H9 (cell line): ENCODE data around the gene CHID1. TPM values are rescaled to one million over a fixed set of nuclear protein-coding genes. Genes with fewer than 3 reads are reported as not detected.

Source experiments
- DNase-seq: peaks from one replicate; pipeline ENCODE4 v3.0.0-alpha.2; 2017
- H2AFZ ChIP-seq: one replicate; pipeline ENCODE4 v1.6.1; 2013; ENCODE audit warnings: mild to moderate bottlenecking, low read length, control low read depth, moderate library complexity
- H2AK5ac ChIP-seq: 2 replicates; pipeline ENCODE4 v1.6.1; 2013; ENCODE audit warnings: low read length, control low read depth, mixed read lengths; ENCODE audit not compliant: insufficient read length
- H2BK120ac ChIP-seq: one replicate; pipeline ENCODE4 v1.6.1; 2013; ENCODE audit warnings: low read depth, mild to moderate bottlenecking, low read length, control low read depth, inconsistent platforms; ENCODE audit not compliant: poor library complexity, severe bottlenecking
- H2BK12ac ChIP-seq: 2 replicates; pipeline ENCODE4 v1.6.1; 2013; ENCODE audit warnings: low read length, control low read depth, mixed read lengths, low read depth; ENCODE audit not compliant: insufficient read length
- H2BK15ac ChIP-seq: 2 replicates; pipeline ENCODE4 v1.6.1; 2013; ENCODE audit warnings: low read depth, low read length, control low read depth
- H2BK20ac ChIP-seq: one replicate; pipeline ENCODE4 v1.6.1; 2013; ENCODE audit warnings: low read depth, mild to moderate bottlenecking, low read length, control low read depth, inconsistent platforms; ENCODE audit not compliant: poor library complexity, severe bottlenecking
- H2BK5ac ChIP-seq: 2 replicates; pipeline ENCODE4 v1.6.1; 2013; ENCODE audit warnings: low read length, control low read depth, mixed read lengths; ENCODE audit not compliant: insufficient read length
- H3K14ac ChIP-seq: 2 replicates; pipeline ENCODE4 v1.6.1; 2013; ENCODE audit warnings: low read length, control low read depth; ENCODE audit not compliant: insufficient read depth
- H3K18ac ChIP-seq: 2 replicates; pipeline ENCODE4 v1.6.1; 2013; ENCODE audit warnings: low read depth, mild to moderate bottlenecking, mixed read lengths, low read length, control low read depth; ENCODE audit not compliant: insufficient read length
- H3K23ac ChIP-seq: 2 replicates; pipeline ENCODE4 v1.6.1; 2013; ENCODE audit warnings: low read length, control low read depth, mixed read lengths, low read depth; ENCODE audit not compliant: insufficient read length
- H3K23me2 ChIP-seq: 2 replicates; pipeline ENCODE4 v1.6.1; 2013; ENCODE audit warnings: low read depth, mild to moderate bottlenecking, mixed read lengths, low read length, control low read depth; ENCODE audit not compliant: insufficient read length, poor library complexity, severe bottlenecking
- H3K27ac ChIP-seq: 2 replicates; pipeline ENCODE4 v1.5.1; 2013; ENCODE audit warnings: low read length, control low read depth, mixed read lengths, low read depth; ENCODE audit not compliant: insufficient read length
- H3K27me3 ChIP-seq: 2 replicates; pipeline ENCODE4 v1.6.1; 2013; ENCODE audit warnings: low read length, control low read depth, inconsistent platforms; ENCODE audit not compliant: insufficient read depth
- H3K4ac ChIP-seq: 2 replicates; pipeline ENCODE4 v1.6.1; 2013; ENCODE audit warnings: low read depth, mild to moderate bottlenecking, control low read depth, inconsistent platforms, low read length, moderate library complexity
- H3K4me1 ChIP-seq: 2 replicates; pipeline ENCODE4 v1.6.1; 2013; ENCODE audit warnings: low read length, control low read depth, inconsistent platforms; ENCODE audit not compliant: insufficient read depth
- H3K4me2 ChIP-seq: 2 replicates; pipeline ENCODE4 v1.6.1; 2013; ENCODE audit warnings: low read length, control low read depth, mixed read lengths; ENCODE audit not compliant: insufficient read length, insufficient read depth
- H3K56ac ChIP-seq: 2 replicates; pipeline ENCODE4 v1.6.1; 2013; ENCODE audit warnings: low read depth, mild to moderate bottlenecking, mixed read lengths, low read length, control low read depth; ENCODE audit not compliant: insufficient read length
- H3K79me1 ChIP-seq: 2 replicates; pipeline ENCODE4 v1.6.1; 2013; ENCODE audit warnings: low read depth, mild to moderate bottlenecking, moderate library complexity, low read length, control low read depth, inconsistent platforms; ENCODE audit not compliant: insufficient read depth, poor library complexity, severe bottlenecking
- H3K79me2 ChIP-seq: 2 replicates; pipeline ENCODE4 v1.6.1; 2013; ENCODE audit warnings: low read length, control low read depth, inconsistent platforms; ENCODE audit not compliant: insufficient read depth
- H3K9ac ChIP-seq: 2 replicates; pipeline ENCODE4 v1.6.1; 2013; ENCODE audit warnings: low read length, control low read depth, mixed read lengths; ENCODE audit not compliant: insufficient read length; ENCODE audit errors: extremely low read depth
- H3K9me3 ChIP-seq: one replicate; pipeline ENCODE4 v1.6.1; 2013; ENCODE audit warnings: low read depth, low read length, inconsistent platforms; ENCODE audit not compliant: control insufficient read depth
- H3T11ph ChIP-seq: one replicate; pipeline ENCODE4 v1.6.1; 2013; ENCODE audit warnings: mild to moderate bottlenecking, low read length, control low read depth, inconsistent platforms
- H4K20me1 ChIP-seq: one replicate; pipeline ENCODE4 v1.6.1; 2013; ENCODE audit not compliant: control insufficient read depth, insufficient read length, insufficient read depth
- H4K5ac ChIP-seq: 2 replicates; pipeline ENCODE4 v1.6.1; 2013; ENCODE audit warnings: low read depth, mild to moderate bottlenecking, mixed read lengths, low read length, control low read depth; ENCODE audit not compliant: insufficient read length
- H4K8ac ChIP-seq: replicated peaks from 2 replicates; pipeline ENCODE4 v1.6.1; 2013; ENCODE audit warnings: low read length, control low read depth, mixed read lengths, low read depth; ENCODE audit not compliant: insufficient read length
- H4K91ac ChIP-seq: 2 replicates; pipeline ENCODE4 v1.6.1; 2013; ENCODE audit warnings: low read depth, mild to moderate bottlenecking, moderate library complexity, mixed read lengths, low read length, control low read depth; ENCODE audit not compliant: insufficient read length
- H3K27ac Mint-ChIP-seq, 3 experiments: 2 replicates in 2 of 3; 3 replicates in 1 of 3; pipeline ENCODE4 v1.8.0; 2020 to 2021; ENCODE audit warnings: mixed read lengths in 3 of 3, mild to moderate bottlenecking in 1 of 3, moderate library complexity in 1 of 3
- H3K27me3 Mint-ChIP-seq: 2 replicates; pipeline ENCODE4 v1.8.0; 2021; ENCODE audit warnings: low read depth, mild to moderate bottlenecking, moderate library complexity, mixed read lengths
- H3K36me3 Mint-ChIP-seq, 3 experiments: 2 replicates in 2 of 3; 3 replicates in 1 of 3; pipeline ENCODE4 v1.8.0; 2020 to 2021; ENCODE audit warnings: low read depth in 3 of 3, mixed read lengths in 3 of 3; ENCODE audit not compliant: insufficient read depth in 1 of 3
- H3K4me1 Mint-ChIP-seq, 2 experiments: 2 replicates each; pipeline ENCODE4 v1.8.0; 2020; ENCODE audit warnings: mixed read lengths in 2 of 2
- H3K4me3 Mint-ChIP-seq, 2 experiments: 2 replicates in 1 of 2; 3 replicates in 1 of 2; pipeline ENCODE4 v1.8.0; 2020 to 2021; ENCODE audit warnings: mild to moderate bottlenecking in 2 of 2, mixed read lengths in 2 of 2, moderate library complexity in 1 of 2
- H3K9me3 Mint-ChIP-seq, 2 experiments: 2 replicates in 1 of 2; 3 replicates in 1 of 2; pipeline ENCODE4 v1.8.0; 2020; ENCODE audit warnings: mild to moderate bottlenecking in 2 of 2, mixed read lengths in 2 of 2, moderate library complexity in 1 of 2
- WGBS: extraction: QIAGEN DNeasy Blood & Tissue Kit; methylation state at CpG from one replicate; pipeline ENCODE4 v1.1.7; 2013; ENCODE audit warnings: missing lambda C conversion rate, low lambda C conversion rate, mixed read lengths; ENCODE audit not compliant: insufficient read length; ENCODE audit errors: extremely low coverage; 5-methylcytosine and 5-hydroxymethylcytosine counted together
- total RNA-seq: library from RNA; stranded (reverse); gene quantifications from 2 replicates; pipeline ENCODE4 v1.2.1, GENCODE V29; 2021
- TF ChIP-seq, protein P1 (sequence below): fragments of 200-600 bp; sonication (generic); conservative IDR thresholded peaks from 3 replicates; pipeline ENCODE4 v1.8.0; 2021; ENCODE audit warnings: antibody characterized with exemption, mild to moderate bottlenecking

Gene CHID1
- total RNA-seq, 1 experiment from 2014 or later: 89.4 TPM

DNA sequence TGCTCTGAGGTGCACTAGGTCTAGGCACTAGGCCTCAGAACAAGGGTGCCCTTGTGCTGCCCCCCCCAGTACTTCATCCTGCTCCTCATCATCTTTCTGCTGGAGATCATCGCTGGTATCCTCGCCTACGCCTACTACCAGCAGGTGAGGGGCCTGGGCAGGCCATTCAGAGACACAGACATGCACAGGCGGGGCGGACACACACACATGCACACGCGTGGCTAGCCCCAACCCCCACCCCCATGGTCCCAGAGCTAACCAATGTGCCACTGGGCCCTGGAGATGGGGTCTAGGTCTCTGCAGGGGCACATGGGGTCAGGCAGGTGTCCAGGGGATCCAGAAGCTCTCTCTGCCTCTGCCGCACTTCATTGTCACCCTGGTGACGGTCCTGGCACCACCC, 73.9 kb downstream of the CHID1 start:
- no peaks in the 10 kb centered on the region; the same call in 1 of the 2 replicates for H3K79me2 ChIP-seq

More for the DNA sequence above, 73.9 kb downstream of the CHID1 start:
- Histone ChIP-seq H2BK15ac (no peak overlapping the region), H3K79me1 (no peaks in the 10 kb centered on the region), H3K9ac (no peak overlapping the region), H4K20me1 (no peaks in the 10 kb centered on the region), H3K4me2 (no peak overlapping the region), H2BK12ac (no peak overlapping the region), H3K27me3 (peaks cover 2% of the 10 kb centered on the region; the same call in 1 of the 2 replicates), H3K4ac (no peak overlapping the region), H3K9me3 (no peaks in the 10 kb centered on the region), H3K56ac (no peak overlapping the region), H3K14ac (no peak overlapping the region), H2AK5ac (no peak overlapping the region), H3K18ac (no peak overlapping the region), H4K5ac (no peak overlapping the region), H3K23ac (no peak overlapping the region), H3K23me2 (peaks cover 8% of the 10 kb centered on the region), H2BK5ac (no peak overlapping the region), H3T11ph (no peak overlapping the region), H4K91ac (no peak overlapping the region), H2BK20ac (no peak overlapping the region), H2BK120ac (no peak overlapping the region), H2AFZ (no peak overlapping the region), H4K8ac (no peak overlapping the region), H3K27ac (no peak overlapping the region), H3K4me1 (no peaks in the 10 kb centered on the region)
- DNase-seq: no peak
- peaks cover 10 to 54% (median 46%) of the 10 kb centered on the region in 3 experiments; a peak in 6 of 7 replicates for H3K36me3 Mint-ChIP-seq
- H3K9me3 Mint-ChIP-seq: no peaks in the 10 kb centered on the region
- H3K4me1 Mint-ChIP-seq: peaks cover 21 to 35% of the 10 kb centered on the region in 2 experiments
- H3K27me3 Mint-ChIP-seq: peaks cover 7% of the 10 kb centered on the region
- H3K4me3 Mint-ChIP-seq: no peak overlapping the region
- TF ChIP-seq, protein P1, sequence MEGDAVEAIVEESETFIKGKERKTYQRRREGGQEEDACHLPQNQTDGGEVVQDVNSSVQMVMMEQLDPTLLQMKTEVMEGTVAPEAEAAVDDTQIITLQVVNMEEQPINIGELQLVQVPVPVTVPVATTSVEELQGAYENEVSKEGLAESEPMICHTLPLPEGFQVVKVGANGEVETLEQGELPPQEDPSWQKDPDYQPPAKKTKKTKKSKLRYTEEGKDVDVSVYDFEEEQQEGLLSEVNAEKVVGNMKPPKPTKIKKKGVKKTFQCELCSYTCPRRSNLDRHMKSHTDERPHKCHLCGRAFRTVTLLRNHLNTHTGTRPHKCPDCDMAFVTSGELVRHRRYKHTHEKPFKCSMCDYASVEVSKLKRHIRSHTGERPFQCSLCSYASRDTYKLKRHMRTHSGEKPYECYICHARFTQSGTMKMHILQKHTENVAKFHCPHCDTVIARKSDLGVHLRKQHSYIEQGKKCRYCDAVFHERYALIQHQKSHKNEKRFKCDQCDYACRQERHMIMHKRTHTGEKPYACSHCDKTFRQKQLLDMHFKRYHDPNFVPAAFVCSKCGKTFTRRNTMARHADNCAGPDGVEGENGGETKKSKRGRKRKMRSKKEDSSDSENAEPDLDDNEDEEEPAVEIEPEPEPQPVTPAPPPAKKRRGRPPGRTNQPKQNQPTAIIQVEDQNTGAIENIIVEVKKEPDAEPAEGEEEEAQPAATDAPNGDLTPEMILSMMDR: no peak
- WGBS: no CpG with 5 or more reads among the region's 9 CpGs
- no peak overlapping the region for H3K27ac Mint-ChIP-seq
